ENCODE measurements around the gene FGGY.
A peak's percentile ranks its signal among the peaks of the same experiment; 100 is the strongest.

The FGGY gene

GRCh38 chr1:59393211-59394180 lies 96.6 kb downstream of the FGGY start:
- H3K36me3 ChIP-seq (ENCODE audit: control insufficient read depth in 2 of 2, insufficient read depth in 1 of 2, low read length in 2 of 2): no peaks in the 10 kb centered on the region
- ChIA-PET POLR2A (interaction anchor here (0.7 to 1.3 kb wide), 5 partner anchors 14 to 610 kb away, joined by 3 to 10 read pairs (median 6); partner anchors contain the start of genes FGGY and JUN), CTCF (interaction anchor here (0.6 to 2.0 kb wide), 6 partner anchors 14 to 318 kb away, joined by 3 to 8 read pairs (median 3); no protein-coding TSS in a partner anchor)
- H3K4me1 ChIP-seq (ENCODE audit: control insufficient read depth, insufficient read depth, low read length): peaks cover 26% of the 10 kb centered on the region
- H3K9me3 ChIP-seq (ENCODE audit: control insufficient read depth, insufficient read depth, low read depth, low read length): no peaks in the 10 kb centered on the region
- no peak overlapping the region for H3K4me3 ChIP-seq (ENCODE audit: low read depth, low read length)
- H3K27ac ChIP-seq (ENCODE audit: extremely low read depth, low read depth, low read length): peak overlapping the region; percentile 89
- TF ChIP-seq SETDB1 (IDR thresholded peaks at IDR 0.05; ENCODE audit: insufficient read length, low read length) (no peak), ZNF404 (tag by site-specific recombination; IDR thresholded peaks at IDR 0.05) (no peak), SCRT2 (tag by site-specific recombination; IDR thresholded peaks at IDR 0.05) (no peak), IKZF3 (tag by site-specific recombination; IDR thresholded peaks at IDR 0.05) (peak; percentile 55), SP7 (tag by site-specific recombination; IDR thresholded peaks at IDR 0.05) (peak; percentile 82), TSHZ1 (tag by site-specific recombination; IDR thresholded peaks at IDR 0.05; ENCODE audit: borderline replicate concordance) (no peak; the same call in none of the 2 replicates), ZNF140 (tag by site-specific recombination; IDR thresholded peaks at IDR 0.05) (no peak), ZNF449 (tag by site-specific recombination; IDR thresholded peaks at IDR 0.05) (0 out of 2 replicates have a peak, but pooled peaks have one; percentile 26), ZNF626 (tag by site-specific recombination; IDR thresholded peaks at IDR 0.05) (no peak), ZBTB48 (tag by site-specific recombination; IDR thresholded peaks at IDR 0.05) (peak; percentile 76), ZSCAN23 (tag by site-specific recombination; IDR thresholded peaks at IDR 0.05) (0 out of 2 replicates have a peak, but pooled peaks have one; percentile 13), ZNF747 (tag by site-specific recombination; IDR thresholded peaks at IDR 0.05) (no peak), ZNF585B (tag by site-specific recombination; IDR thresholded peaks at IDR 0.05) (no peak), ZNF114 (tag by site-specific recombination; IDR thresholded peaks at IDR 0.05) (no peak), ZNF629 (tag by site-specific recombination; IDR thresholded peaks at IDR 0.05) (peak; percentile 82), ZNF335 (tag by site-specific recombination; conservative IDR thresholded peaks at IDR 0.05) (peak; percentile 86), ZSCAN30 (tag by site-specific recombination; IDR thresholded peaks at IDR 0.05) (peak; percentile 73; the same call in 1 of the 2 replicates), HOXD13 (CRISPR knock-in tag; IDR thresholded peaks at IDR 0.05; ENCODE audit: borderline replicate concordance) (no peak), ZNF571 (tag by site-specific recombination; IDR thresholded peaks at IDR 0.05) (no peak), PRDM4 (tag by site-specific recombination; IDR thresholded peaks at IDR 0.05) (peak; percentile 59), ZNF426 (tag by site-specific recombination; IDR thresholded peaks at IDR 0.05) (no peak), ZNF600 (tag by site-specific recombination; IDR thresholded peaks at IDR 0.05) (peak; percentile 87), GLIS1 (tag by site-specific recombination; IDR thresholded peaks at IDR 0.05) (peak; percentile 50), ZXDB (tag by site-specific recombination; IDR thresholded peaks at IDR 0.05) (peak; percentile 93), SCRT1 (tag by site-specific recombination; IDR thresholded peaks at IDR 0.05; ENCODE audit: borderline replicate concordance) (no peak), ZNF624 (tag by site-specific recombination; IDR thresholded peaks at IDR 0.05) (no peak), ZNF843 (tag by site-specific recombination; IDR thresholded peaks at IDR 0.05) (peak; percentile 93), ZNF580 (tag by site-specific recombination; IDR thresholded peaks at IDR 0.05) (0 out of 2 replicates have a peak, but pooled peaks have one; percentile 28), ZNF133 (tag by site-specific recombination; IDR thresholded peaks at IDR 0.05) (no peak)

Measured in HEK293 (cell line).